ENCODE measurements around the gene COL20A1. TPM values are rescaled to one million over a fixed set of nuclear protein-coding genes. Genes with fewer than 3 reads are reported as not detected.

COL20A1 gene
- total RNA-seq, 1 donor from 2014 or later, result 5.0 TPM

DNA sequence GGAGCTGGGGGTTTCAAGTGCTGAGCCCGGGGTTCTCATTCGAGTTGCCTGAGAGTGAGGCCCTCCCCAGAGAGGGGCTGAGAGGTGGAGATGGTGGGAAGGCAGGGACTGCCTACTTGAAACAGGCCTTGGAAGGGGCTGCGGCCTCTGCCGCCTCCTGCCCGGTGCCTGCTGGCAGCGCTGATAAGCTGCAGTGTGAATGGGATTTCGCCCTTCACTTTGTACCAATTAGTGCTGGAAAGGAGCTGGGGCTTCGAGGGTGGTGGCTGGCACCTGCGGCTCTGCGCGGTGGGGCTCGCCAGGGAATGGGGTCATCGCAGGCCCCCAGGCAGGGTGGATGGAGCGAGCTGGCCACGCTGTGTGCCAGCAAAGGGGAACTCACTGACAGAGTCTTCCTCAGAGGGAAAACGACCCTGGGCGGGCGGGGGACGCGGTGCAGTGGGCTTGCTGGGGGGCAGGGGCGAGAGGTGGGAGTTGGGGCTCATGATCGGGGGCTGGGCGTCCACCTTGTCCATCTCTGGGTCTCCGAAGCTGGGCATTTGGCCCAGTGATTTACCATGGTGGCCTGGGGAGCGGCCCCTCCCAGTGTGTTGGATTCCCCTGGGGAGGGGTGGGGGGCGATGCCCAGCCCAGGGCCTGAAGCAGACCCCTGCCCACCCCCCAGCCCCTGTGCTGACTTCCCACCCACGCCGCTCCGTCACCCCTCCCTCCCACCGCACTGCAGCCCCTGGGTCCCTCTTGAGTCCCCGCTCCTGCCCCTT is 22.9 kb downstream of the COL20A1 start:
- Mint-ChIP-seq H3K36me3 (ENCODE audit: low read depth, unreplicated experiment) (no peaks in the 10 kb centered on the region), H3K27ac (ENCODE audit: unreplicated experiment) (no peak overlapping the region), H3K9me3 (ENCODE audit: unreplicated experiment) (no peaks in the 10 kb centered on the region), H3K27me3 (ENCODE audit: low read depth, unreplicated experiment) (peaks cover 9% of the 10 kb centered on the region), H3K4me1 (ENCODE audit: low read depth, unreplicated experiment) (no peaks in the 10 kb centered on the region), H3K4me3 (ENCODE audit: unreplicated experiment) (no peak overlapping the region)
- H4K20me1 ChIP-seq (ENCODE audit: insufficient read depth, low read length), result no peaks in the 10 kb centered on the region
- no peak overlapping the region for H2AFZ ChIP-seq (ENCODE audit: low read depth, low read length)
- no peak for TF ChIP-seq EZH2 (IDR thresholded peaks at IDR 0.05; ENCODE audit: insufficient read depth, low read length)
- no peak for TF ChIP-seq CTCF (IDR thresholded peaks at IDR 0.05; ENCODE audit: insufficient read depth, low read depth, low read length)
- H3K79me2 ChIP-seq (ENCODE audit: insufficient read depth, low read length), result no peaks in the 10 kb centered on the region
- no peaks in the 10 kb centered on the region for H3K9me3 ChIP-seq (ENCODE audit: insufficient read depth, low read depth, low read length)
- DNase-seq (ENCODE audit: low read depth), result no peak
- H3K27me3 ChIP-seq (ENCODE audit: insufficient read depth, low read length), result no peaks in the 10 kb centered on the region
- H3K36me3 ChIP-seq (ENCODE audit: insufficient read depth, low read length), result no peaks in the 10 kb centered on the region
- H3K4me3 ChIP-seq (ENCODE audit: insufficient read depth, low read depth, low read length), result no peak overlapping the region
- H3K4me2 ChIP-seq (ENCODE audit: low read length), result no peak overlapping the region
- no peak overlapping the region for H3K9ac ChIP-seq (ENCODE audit: low read length)
- no peaks in the 10 kb centered on the region for H3K4me1 ChIP-seq (ENCODE audit: insufficient read depth, low read length)
- no peak for FAIRE-seq
- no peak overlapping the region for H3K27ac ChIP-seq (ENCODE audit: low read depth, low read length)

DNA sequence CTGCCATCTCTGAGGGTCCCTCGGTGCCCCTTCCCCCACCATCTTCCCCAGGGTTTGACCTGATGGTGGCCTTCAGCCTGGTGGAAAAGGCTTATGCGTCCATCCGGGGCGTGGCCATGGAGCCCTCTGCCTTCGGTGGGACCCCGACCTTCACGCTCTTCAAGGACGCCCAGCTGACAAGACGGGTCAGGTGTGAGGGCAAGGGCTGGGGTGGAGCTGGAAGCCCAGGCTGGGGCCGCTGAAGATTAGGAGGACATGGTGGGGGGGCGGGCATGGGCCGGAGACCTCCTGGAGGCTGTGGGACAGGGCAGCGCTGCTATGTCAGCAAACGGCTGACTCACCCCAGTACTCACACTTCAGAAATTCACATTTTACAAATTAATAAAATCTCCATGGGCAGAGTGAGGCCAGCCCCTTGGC is 23.5 kb downstream of the COL20A1 start:
- FAIRE-seq, result no peak
- Histone ChIP-seq H3K4me1 (ENCODE audit: insufficient read depth, low read length) (no peaks in the 10 kb centered on the region), H3K4me2 (ENCODE audit: low read length) (no peak overlapping the region), H2AFZ (ENCODE audit: low read depth, low read length) (no peak overlapping the region), H4K20me1 (ENCODE audit: insufficient read depth, low read length) (no peaks in the 10 kb centered on the region), H3K9me3 (ENCODE audit: insufficient read depth, low read depth, low read length) (no peaks in the 10 kb centered on the region), H3K4me3 (ENCODE audit: insufficient read depth, low read depth, low read length) (no peak overlapping the region), H3K36me3 (ENCODE audit: insufficient read depth, low read length) (no peaks in the 10 kb centered on the region), H3K27ac (ENCODE audit: low read depth, low read length) (no peak overlapping the region), H3K79me2 (ENCODE audit: insufficient read depth, low read length) (no peaks in the 10 kb centered on the region), H3K9ac (ENCODE audit: low read length) (no peak overlapping the region), H3K27me3 (ENCODE audit: insufficient read depth, low read length) (no peaks in the 10 kb centered on the region)
- TF ChIP-seq EZH2 (IDR thresholded peaks at IDR 0.05; ENCODE audit: insufficient read depth, low read length) (no peak), CTCF (IDR thresholded peaks at IDR 0.05; ENCODE audit: insufficient read depth, low read depth, low read length) (no peak)
- Mint-ChIP-seq H3K27me3 (ENCODE audit: low read depth, unreplicated experiment) (peaks cover 9% of the 10 kb centered on the region), H3K36me3 (ENCODE audit: low read depth, unreplicated experiment) (no peaks in the 10 kb centered on the region), H3K9me3 (ENCODE audit: unreplicated experiment) (no peaks in the 10 kb centered on the region), H3K4me1 (ENCODE audit: low read depth, unreplicated experiment) (no peaks in the 10 kb centered on the region), H3K27ac (ENCODE audit: unreplicated experiment) (no peak overlapping the region), H3K4me3 (ENCODE audit: unreplicated experiment) (no peak overlapping the region)
- DNase-seq (ENCODE audit: low read depth), result no peak

- DNase-seq (ENCODE audit: low read depth), result no peak
- Mint-ChIP-seq H3K27me3 (ENCODE audit: low read depth, unreplicated experiment) (peaks cover 9% of the 10 kb centered on the region), H3K4me1 (ENCODE audit: low read depth, unreplicated experiment) (no peaks in the 10 kb centered on the region), H3K27ac (ENCODE audit: unreplicated experiment) (no peak overlapping the region), H3K9me3 (ENCODE audit: unreplicated experiment) (no peaks in the 10 kb centered on the region), H3K36me3 (ENCODE audit: low read depth, unreplicated experiment) (no peaks in the 10 kb centered on the region), H3K4me3 (ENCODE audit: unreplicated experiment) (no peak overlapping the region)
- no peak overlapping the region for H3K27ac ChIP-seq (ENCODE audit: low read depth, low read length)
- no peaks in the 10 kb centered on the region for H4K20me1 ChIP-seq (ENCODE audit: insufficient read depth, low read length)
- H3K79me2 ChIP-seq (ENCODE audit: insufficient read depth, low read length), result no peaks in the 10 kb centered on the region
- H3K9me3 ChIP-seq (ENCODE audit: insufficient read depth, low read depth, low read length), result no peaks in the 10 kb centered on the region
- TF ChIP-seq EZH2 (IDR thresholded peaks at IDR 0.05; ENCODE audit: insufficient read depth, low read length), result no peak
- no peak for TF ChIP-seq CTCF (IDR thresholded peaks at IDR 0.05; ENCODE audit: insufficient read depth, low read depth, low read length)
- H3K36me3 ChIP-seq (ENCODE audit: insufficient read depth, low read length), result no peaks in the 10 kb centered on the region
- H3K27me3 ChIP-seq (ENCODE audit: insufficient read depth, low read length), result no peaks in the 10 kb centered on the region
- H3K4me3 ChIP-seq (ENCODE audit: insufficient read depth, low read depth, low read length), result no peak overlapping the region
- H3K4me2 ChIP-seq (ENCODE audit: low read length), result no peak overlapping the region
- no peaks in the 10 kb centered on the region for H3K4me1 ChIP-seq (ENCODE audit: insufficient read depth, low read length)
- H2AFZ ChIP-seq (ENCODE audit: low read depth, low read length), result no peak overlapping the region
- H3K9ac ChIP-seq (ENCODE audit: low read length), result no peak overlapping the region
- FAIRE-seq, result no peak
Measured at GRCh38 chr20:63317061-63317460, 24.1 kb downstream of the COL20A1 start.
